Choroid plexus epithelial cell (primary cell): Measurements from ENCODE around the gene IMPDH1.

Experiments used
- DNase-seq: peaks from one replicate; pipeline ENCODE4 v3.0.0-alpha.2; 2010; ENCODE audit warnings: low read depth
- H3K4me3 ChIP-seq: 2 replicates; pipeline ENCODE4 v1.5.1; 2011; ENCODE audit warnings: low read depth, mild to moderate bottlenecking, control low read depth, low read length, moderate library complexity
- CTCF ChIP-seq: conservative IDR thresholded peaks from 2 replicates; pipeline ENCODE4 v1.5.1; 2011; ENCODE audit warnings: low read depth, mild to moderate bottlenecking, control low read depth, inconsistent platforms, low read length, moderate library complexity

The IMPDH1 gene

DNA sequence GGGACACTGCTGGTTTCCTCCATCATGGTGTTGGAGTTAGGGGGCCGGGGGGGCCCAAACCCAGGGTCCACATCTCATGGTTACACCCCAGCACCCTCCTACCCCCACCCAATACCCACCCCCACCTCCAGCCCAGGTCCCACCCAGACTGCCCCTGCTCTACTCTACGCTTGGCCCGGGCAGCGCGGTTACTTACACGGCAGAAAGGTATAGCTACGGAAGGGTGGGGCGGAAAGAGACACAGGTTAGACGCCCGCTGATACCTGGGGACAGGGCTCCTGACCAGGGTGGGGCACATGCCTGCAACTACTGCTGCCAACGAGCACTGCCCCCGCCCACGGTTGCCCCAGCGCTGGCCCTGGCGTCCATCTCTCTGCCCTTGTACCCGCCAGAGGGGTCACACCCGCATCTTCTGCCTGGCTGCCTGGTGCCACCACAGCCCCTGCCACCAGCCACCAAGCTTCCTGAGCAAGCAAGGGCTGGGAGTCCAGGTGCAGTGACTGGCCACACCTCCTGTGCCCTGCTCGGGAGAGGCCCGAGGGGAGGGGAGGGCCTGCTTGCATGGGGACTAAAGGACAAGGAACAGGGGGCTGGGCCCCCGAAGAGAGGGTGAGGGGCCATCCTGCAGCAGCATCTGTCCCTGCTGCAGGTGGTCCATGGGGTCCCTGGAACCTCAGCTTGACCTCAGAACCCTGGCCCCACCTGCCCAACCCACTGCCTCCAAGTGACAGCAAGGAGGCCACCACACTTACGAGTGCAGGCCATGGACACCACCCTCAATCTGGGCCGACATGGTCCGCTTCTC, 16.1 kb downstream of the IMPDH1 start:
- DNase-seq, result no peak

DNA sequence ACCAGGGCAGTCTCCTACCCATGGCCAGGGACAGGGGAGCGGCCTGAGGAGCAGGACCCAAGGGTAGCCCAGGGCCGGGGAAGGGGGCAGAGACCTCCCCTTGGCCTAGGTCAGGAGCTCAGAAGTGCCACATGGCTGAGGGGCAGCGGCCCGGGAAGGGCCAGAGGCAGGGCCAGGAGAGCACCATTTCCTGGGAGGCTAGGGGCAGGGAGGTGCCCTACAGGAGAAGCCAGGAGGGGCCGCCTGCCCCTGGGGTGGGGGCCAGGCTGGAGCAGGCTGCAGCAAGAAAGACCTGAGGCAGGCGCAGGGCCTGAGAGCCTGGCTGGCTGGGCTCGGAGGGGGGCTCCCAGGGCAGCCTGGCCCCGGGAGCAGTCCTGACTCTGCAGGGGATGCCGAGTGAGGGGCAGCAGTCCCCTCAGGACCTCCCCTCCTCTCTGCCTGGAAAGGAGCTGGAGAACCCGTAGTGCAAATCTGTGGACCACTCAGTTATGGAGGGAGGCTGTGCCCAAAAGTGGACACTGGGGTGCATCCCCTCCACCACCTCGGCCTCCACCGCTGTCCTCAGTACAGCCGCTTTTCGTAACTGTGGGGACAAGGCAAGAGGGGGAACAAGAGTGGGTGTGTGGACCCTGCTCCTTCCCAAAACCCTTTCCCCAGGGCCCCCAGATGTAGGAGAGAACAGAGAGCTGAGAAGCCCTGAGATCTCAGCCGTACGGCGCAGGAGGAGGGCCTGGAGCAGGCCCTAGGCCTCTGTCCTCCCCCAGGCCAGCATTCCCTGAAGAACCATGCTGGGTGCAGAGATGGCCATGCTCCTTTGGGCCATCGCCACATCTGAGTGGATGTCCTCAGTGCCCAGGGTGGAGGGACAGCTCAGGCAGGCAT, 17.1 kb downstream of the IMPDH1 start:
- H3K4me3 ChIP-seq, result no peak overlapping the region
- DNase-seq, result no peak
- TF ChIP-seq CTCF, result no peak

More for the DNA sequence above, 16.1 kb downstream of the IMPDH1 start:
- no peak overlapping the region for H3K4me3 ChIP-seq
- no peak for TF ChIP-seq CTCF

- no peak for DNase-seq
- TF ChIP-seq CTCF, result no peak
- no peak overlapping the region for H3K4me3 ChIP-seq
Measured at GRCh38 chr7:128391805-128392204, 18.0 kb downstream of the IMPDH1 start.

GRCh38 chr7:128390871-128391565, 18.8 kb downstream of the IMPDH1 start:
- no peak for TF ChIP-seq CTCF
- DNase-seq, result no peak
- H3K4me3 ChIP-seq, result no peak overlapping the region

GRCh38 chr7:128389618-128390329, 20.0 kb downstream of the IMPDH1 start:
- DNase-seq, result no peak
- no peak for TF ChIP-seq CTCF
- no peak overlapping the region for H3K4me3 ChIP-seq

DNA sequence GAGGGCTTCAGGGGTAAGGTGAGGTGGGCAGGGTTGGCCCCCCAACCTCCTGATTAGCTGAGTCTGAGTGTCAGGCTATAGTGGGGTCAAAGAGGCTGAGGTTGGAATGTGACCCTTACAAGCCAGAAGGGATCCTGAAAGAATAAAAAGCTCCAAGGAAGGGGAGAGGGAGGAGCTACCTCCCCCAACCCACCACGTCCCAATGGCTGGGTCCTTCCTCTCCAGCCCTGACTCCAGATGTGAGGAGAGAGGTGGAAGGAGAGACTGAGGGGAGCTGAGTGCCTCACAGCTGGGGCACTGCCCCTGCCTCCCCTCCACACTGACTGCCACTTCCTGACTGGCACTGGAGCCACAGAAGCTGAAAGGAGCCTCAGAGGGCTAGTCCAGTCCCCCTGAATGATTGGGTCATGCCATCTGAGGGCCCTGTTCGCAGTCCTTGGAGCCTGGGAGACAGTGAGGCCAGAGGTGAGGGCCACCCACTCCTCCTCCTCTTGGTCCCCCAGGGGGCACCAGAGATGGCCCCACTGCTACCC, 20.6 kb downstream of the IMPDH1 start:
- H3K4me3 ChIP-seq, result no peak overlapping the region
- DNase-seq, result no peak
- no peak for TF ChIP-seq CTCF
